22Rv1 (cell line): Measurements from ENCODE around the gene VHLL.
"Not testable (repeated sequence)": the region's sequence is repeated elsewhere in the genome, so short reads cannot be mapped to it uniquely, and the experiment has no call there.

Source experiments
- H3K27ac ChIP-seq: fragments of 450-650 bp; 2 replicates; pipeline ENCODE4 v1.5.1; 2017
- CTCF ChIP-seq: fragments of 450-650 bp; IDR thresholded peaks from 2 replicates; pipeline ENCODE4 v1.5.1; 2017; ENCODE audit warnings: mild to moderate bottlenecking
- ZFX ChIP-seq: fragments of 450-650 bp; IDR thresholded peaks from 2 replicates; pipeline ENCODE4 v1.6.1; 2017; ENCODE audit warnings: antibody characterized with exemption, borderline replicate concordance

The VHLL gene

GRCh38 chr1:156298852-156299357 lies at the start of gene VHLL:
Gene VHLL, minus strand, starts transcription at chr1:156299307. Its CDS starts 118 bp downstream, at chr1:156299189.
- TF ChIP-seq CTCF (no peak), ZFX (no peak)
- H3K27ac ChIP-seq: no peak within 1 kb of the TSS

- H3K27ac ChIP-seq: no peak overlapping the region
- TF ChIP-seq CTCF (no peak), ZFX (no peak)
Measured at GRCh38 chr1:156347331-156347730, 48.2 kb upstream of the VHLL start.

GRCh38 chr1:156346636-156347035 lies 47.5 kb upstream of the VHLL start:
- no peak overlapping the region for H3K27ac ChIP-seq
- TF ChIP-seq ZFX (no peak), CTCF (no peak)

GRCh38 chr1:156346035-156346434 lies 46.9 kb upstream of the VHLL start:
- H3K27ac ChIP-seq: not testable (repeated sequence)

- H3K27ac ChIP-seq: no peak overlapping the region
- TF ChIP-seq CTCF (no peak), ZFX (no peak)
Measured at GRCh38 chr1:156344409-156344808, 45.3 kb upstream of the VHLL start.

- H3K27ac ChIP-seq: no peak overlapping the region
- TF ChIP-seq ZFX (no peak), CTCF (no peak)
Measured at GRCh38 chr1:156342166-156342955, 43.3 kb upstream of the VHLL start.

- TF ChIP-seq CTCF: no peak
- TF ChIP-seq ZFX: no peak
Measured at GRCh38 chr1:156338180-156338976, 39.3 kb upstream of the VHLL start, which contains the start of the genes CCT3 and TSACC. Gene CCT3, minus strand, starts transcription at chr1:156338292. Its CDS starts 108 bp downstream, at chr1:156338184. Gene TSACC, plus strand, starts transcription at chr1:156338526. Its CDS starts 1,232 bp downstream, at chr1:156339758.

More at GRCh38 chr1:156338180-156338976, 39.3 kb upstream of the VHLL start, which contains the start of the genes CCT3 and TSACC:
- peak within 1 kb of the TSS; percentile 93 for H3K27ac ChIP-seq
